ENCODE measurements around the gene SORCS2. TPM values are rescaled to one million over a fixed set of nuclear protein-coding genes. Genes with fewer than 3 reads are reported as not detected.

SORCS2 gene
- total RNA-seq, 1 experiment from 2014 or later = 0.15 TPM

- no TSS peak for BruUV-seq (replicated peaks)
- Histone ChIP-seq H3K4me1 (ENCODE audit: control insufficient read depth, insufficient read depth, low read length) (no peaks in the 10 kb centered on the region), H3K27ac (ENCODE audit: low read length) (no peak overlapping the region), H3K36me3 (ENCODE audit: control insufficient read depth, insufficient read depth, low read length) (no peaks in the 10 kb centered on the region), H3K4me3 (ENCODE audit: low read depth in 2 of 2, low read length in 2 of 2) (no peak overlapping the region), H3K27me3 (ENCODE audit: control insufficient read depth, insufficient read depth, low read length) (no peaks in the 10 kb centered on the region), H3K9me3 (ENCODE audit: control insufficient read depth, insufficient read depth, low read depth, low read length) (no peaks in the 10 kb centered on the region)
- intact Hi-C loops (cut with micrococcal nuclease; ENCODE audit: unreplicated experiment) = no loop called here
- no peak for DNase-seq (ENCODE audit: low read depth, low spot score)
- TF ChIP-seq CTCF (IDR thresholded peaks at IDR 0.05) = no peak
- no peak for TF ChIP-seq POLR2AphosphoS5 (IDR thresholded peaks at IDR 0.05; ENCODE audit: low read depth, low read length)
- TF ChIP-seq, protein P1, sequence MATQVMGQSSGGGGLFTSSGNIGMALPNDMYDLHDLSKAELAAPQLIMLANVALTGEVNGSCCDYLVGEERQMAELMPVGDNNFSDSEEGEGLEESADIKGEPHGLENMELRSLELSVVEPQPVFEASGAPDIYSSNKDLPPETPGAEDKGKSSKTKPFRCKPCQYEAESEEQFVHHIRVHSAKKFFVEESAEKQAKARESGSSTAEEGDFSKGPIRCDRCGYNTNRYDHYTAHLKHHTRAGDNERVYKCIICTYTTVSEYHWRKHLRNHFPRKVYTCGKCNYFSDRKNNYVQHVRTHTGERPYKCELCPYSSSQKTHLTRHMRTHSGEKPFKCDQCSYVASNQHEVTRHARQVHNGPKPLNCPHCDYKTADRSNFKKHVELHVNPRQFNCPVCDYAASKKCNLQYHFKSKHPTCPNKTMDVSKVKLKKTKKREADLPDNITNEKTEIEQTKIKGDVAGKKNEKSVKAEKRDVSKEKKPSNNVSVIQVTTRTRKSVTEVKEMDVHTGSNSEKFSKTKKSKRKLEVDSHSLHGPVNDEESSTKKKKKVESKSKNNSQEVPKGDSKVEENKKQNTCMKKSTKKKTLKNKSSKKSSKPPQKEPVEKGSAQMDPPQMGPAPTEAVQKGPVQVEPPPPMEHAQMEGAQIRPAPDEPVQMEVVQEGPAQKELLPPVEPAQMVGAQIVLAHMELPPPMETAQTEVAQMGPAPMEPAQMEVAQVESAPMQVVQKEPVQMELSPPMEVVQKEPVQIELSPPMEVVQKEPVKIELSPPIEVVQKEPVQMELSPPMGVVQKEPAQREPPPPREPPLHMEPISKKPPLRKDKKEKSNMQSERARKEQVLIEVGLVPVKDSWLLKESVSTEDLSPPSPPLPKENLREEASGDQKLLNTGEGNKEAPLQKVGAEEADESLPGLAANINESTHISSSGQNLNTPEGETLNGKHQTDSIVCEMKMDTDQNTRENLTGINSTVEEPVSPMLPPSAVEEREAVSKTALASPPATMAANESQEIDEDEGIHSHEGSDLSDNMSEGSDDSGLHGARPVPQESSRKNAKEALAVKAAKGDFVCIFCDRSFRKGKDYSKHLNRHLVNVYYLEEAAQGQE (IDR thresholded peaks at IDR 0.05; ENCODE audit: insufficient read depth in 1 of 2, low read depth in 2 of 2, low read length in 1 of 2) = no peak
- TF ChIP-seq SIN3A (IDR thresholded peaks at IDR 0.05; ENCODE audit: borderline replicate concordance, insufficient read depth, low read depth, low read length) = no peak
- no peak for TF ChIP-seq TCF7L2 (IDR thresholded peaks at IDR 0.05; ENCODE audit: low read depth, low read length)
- ChIA-PET POLR2A (no interaction called here), CTCF (no interaction called here)
- in situ Hi-C loops (cut with HindIII; ENCODE audit: low pct_unique_long_range_greater_than_20kb, low sequenced_read_pairs) = no loop called here
- no peak for ATAC-seq
Observed at GRCh38 chr4:7172946-7173345, 19.4 kb upstream of the SORCS2 start.

- Histone ChIP-seq H3K4me3 (ENCODE audit: low read depth in 2 of 2, low read length in 2 of 2) (no peak overlapping the region), H3K9me3 (ENCODE audit: control insufficient read depth, insufficient read depth, low read depth, low read length) (no peaks in the 10 kb centered on the region), H3K27ac (ENCODE audit: low read length) (no peak overlapping the region), H3K4me1 (ENCODE audit: control insufficient read depth, insufficient read depth, low read length) (no peaks in the 10 kb centered on the region), H3K36me3 (ENCODE audit: control insufficient read depth, insufficient read depth, low read length) (no peaks in the 10 kb centered on the region), H3K27me3 (ENCODE audit: control insufficient read depth, insufficient read depth, low read length) (no peaks in the 10 kb centered on the region)
- intact Hi-C loops (cut with micrococcal nuclease; ENCODE audit: unreplicated experiment) (no loop called here), in situ Hi-C loops (cut with HindIII; ENCODE audit: low pct_unique_long_range_greater_than_20kb, low sequenced_read_pairs) (no loop called here)
- BruUV-seq (replicated peaks) = no TSS peak
- POLR2A ChIA-PET = no interaction called here
- no peak for DNase-seq (ENCODE audit: low read depth, low spot score)
- CTCF ChIA-PET = no interaction called here
- ATAC-seq = no peak
- TF ChIP-seq TCF7L2 (IDR thresholded peaks at IDR 0.05; ENCODE audit: low read depth, low read length) = no peak
- no peak for TF ChIP-seq POLR2AphosphoS5 (IDR thresholded peaks at IDR 0.05; ENCODE audit: low read depth, low read length)
- no peak for TF ChIP-seq CTCF (IDR thresholded peaks at IDR 0.05)
- TF ChIP-seq, protein P1 (IDR thresholded peaks at IDR 0.05; ENCODE audit: insufficient read depth in 1 of 2, low read depth in 2 of 2, low read length in 1 of 2) = no peak
- no peak for TF ChIP-seq SIN3A (IDR thresholded peaks at IDR 0.05; ENCODE audit: borderline replicate concordance, insufficient read depth, low read depth, low read length)
Observed at GRCh38 chr4:7173841-7174449, 18.4 kb upstream of the SORCS2 start.

Data from Panc1 (cell line).